ENCODE data around the gene MTHFD1.

- TF ChIP-seq CTCF (IDR thresholded peaks at IDR 0.05) = no peak
- no peak for TF ChIP-seq POLR2AphosphoS5 (IDR thresholded peaks at IDR 0.05)
Observed at GRCh38 chr14:64463873-64464272, 75.7 kb downstream of the MTHFD1 start.
